Heart left ventricle (tissue), 16 donors: ENCODE measurements around the gene GDF2. TPM values are rescaled to one million over a fixed set of nuclear protein-coding genes. Genes with fewer than 3 reads are reported as not detected.

Experiments
- ATAC-seq, 4 donors: fragments of 200-7000 bp; cut with Tn5 transposase; one replicate each; pipeline ENCODE4 v1.9.1; 2020 to 2022; ENCODE audit warnings: moderate library complexity in 4 of 4, mild to moderate bottlenecking in 3 of 4, moderate number of reproducible peaks in 1 of 4
- DNase-seq, 5 donors: peaks; one replicate each; pipeline ENCODE4 v3.0.0-alpha.2; 2020
- H3K27ac ChIP-seq, 12 donors: fragments of 200-600 bp; sonication (generic) in 4 of 12; one replicate each; pipeline versions ENCODE4 v1.5.0 to v1.8.0; 2016 to 2022; ENCODE audit warnings: mild to moderate bottlenecking in 2 of 12
- H3K27me3 ChIP-seq, 9 donors: fragments of 200-600 bp; sonication (generic) in 2 of 9; one replicate each; pipeline versions ENCODE4 v1.5.1 to v1.8.0; 2016 to 2022; ENCODE audit warnings: mild to moderate bottlenecking in 3 of 9
- H3K36me3 ChIP-seq, 9 donors: fragments of 200-600 bp; sonication (generic) in 2 of 9; one replicate each; pipeline versions ENCODE4 v1.5.0 to v1.8.0; 2018 to 2022; ENCODE audit warnings: mild to moderate bottlenecking in 2 of 9
- H3K4me1 ChIP-seq, 12 donors: fragments of 200-600 bp; sonication (generic) in 4 of 12; one replicate each; pipeline versions ENCODE4 v1.5.0 to v1.8.0; 2016 to 2022; ENCODE audit warnings: mild to moderate bottlenecking in 3 of 12
- H3K4me3 ChIP-seq, 12 donors: fragments of 200-600 bp; sonication (generic) in 4 of 12; one replicate each; pipeline versions ENCODE4 v1.5.0 to v1.8.0; 2017 to 2022; ENCODE audit warnings: mild to moderate bottlenecking in 9 of 12, moderate library complexity in 4 of 12
- H3K9me3 ChIP-seq, 12 donors: fragments of 200-600 bp; sonication (generic) in 4 of 12; one replicate each; pipeline versions ENCODE4 v1.5.0 to v1.8.0; 2016 to 2022; ENCODE audit warnings: mild to moderate bottlenecking in 1 of 12
- POLR2A ChIP-seq, 2 donors: fragments of 450-650 bp; IDR thresholded peaks; one replicate each; pipeline ENCODE4 v1.6.1; 2017; ENCODE audit warnings: antibody characterized with exemption in 2 of 2, mild to moderate bottlenecking in 2 of 2, moderate library complexity in 2 of 2
- WGBS, 4 donors: extraction: QIAGEN DNeasy Blood & Tissue Kit in 2 of 4; methylation state at CpG; one replicate each; pipeline versions ENCODE4 v1.1.5 to v1.1.7; 2013 to 2018; 5-methylcytosine and 5-hydroxymethylcytosine counted together
- intact Hi-C, 10 donors: fragments of 100-400 bp; cut with DNase I; formaldehyde crosslinking; loops; one replicate each; pipeline versions ENCODE4 v1.11.1 to v1.14.2; 2022
- polyA plus RNA-seq, 2 donors: library from polyadenylated mRNA; stranded (reverse); fragments of 200-250 nt; gene quantifications; one replicate each; pipeline ENCODE4 v1.2.3, GENCODE V29; 2013
- total RNA-seq, 9 donors: library from RNA; depleted of rRNA in 2 of 9; stranded (reverse); fragments of >200 nt in 2 of 9; fragmentation: NEBNext Ultra II Directional in 3 of 9; extraction: Animal tissue kit (Norgen Biotek cat#: 25700) in 3 of 9; gene quantifications; one replicate each; pipeline versions ENCODE4 v1.1.0 to v1.2.4, GENCODE V29; 2016 to 2023
- TF ChIP-seq, protein P1 (sequence below), 12 donors: fragments of 200-600 bp; sonication (generic) in 4 of 12; IDR thresholded peaks; one replicate each; pipeline versions ENCODE4 v1.5.0 to v1.8.0; 2018 to 2022; ENCODE audit warnings: antibody characterized with exemption in 12 of 12, mild to moderate bottlenecking in 5 of 12
- donor health status: ischemic (EF 13 %, LVEDD 7.1; RV severe dilation, severe dysfunction).
- donor health status: healthy with polysubstance abuse.
- donor health status: DM: no; HTN: yes; CAD: no.
- donor health status: DM: no; HTN: no; CAD: no.
- donor health status: ischemic (EF 25% LVEDD 6.9; RV normal size, moderate dysfunction).
- donor health status: ischemic (EF 25% LVEDD 5.7; RV mildly dilated, moderate dysfunction).
- donor health status: healthy.
- donor health status: DM: yes; HTN: yes; CAD: no.
- donor health status: ischemic (EF 35%, LVEDD 5.7; RV mildly dilated, moderate dysfunction).
- donor health status: nonischemic (EF 11% LVEDD 7.7; RV severe dilation, severe dysfunction).
- donor health status: DM: yes; HTN: yes; CAD: no.
- donor health status: PGD.
- donor health status: ischemic (EF 29% LVEDD 5.4; RV normal size, mild dysfunction).
- donor health status: nonischemic (EF 23%, LVEDD 6.1; RV moderate dilation, normal function).

GDF2 gene
- total and polyA plus RNA-seq, 11 donors = not detected

DNA sequence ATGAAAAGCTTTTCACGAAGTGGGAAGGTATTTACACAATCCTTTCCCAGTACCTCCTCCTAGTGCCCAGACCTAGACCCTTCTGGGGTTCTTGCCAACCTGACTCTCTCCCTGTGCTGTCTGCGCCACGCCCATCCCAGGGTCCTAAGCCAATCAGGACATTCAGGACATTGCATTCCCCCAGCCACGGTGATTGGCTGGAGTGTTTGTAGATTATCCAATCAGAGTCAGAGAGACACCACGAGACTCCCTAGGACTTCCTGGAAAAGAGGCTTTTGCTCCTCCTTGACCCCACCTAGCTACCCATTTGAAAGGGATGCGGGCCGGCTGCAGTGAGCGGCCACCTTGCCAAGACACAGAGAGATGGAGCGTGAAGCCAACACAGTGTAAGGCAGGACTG lies 3.5 kb upstream of the GDF2 start:
- H3K4me3 ChIP-seq = no peak overlapping the region
- 57 to 92% (median 85%) methylated on average over 9 of the region's 9 CpGs for WGBS, 4 donors
- peaks cover 0 to 16% (median 0%) of the 10 kb centered on the region in 9 donors for H3K27me3 ChIP-seq
- H3K36me3 ChIP-seq = no peaks in the 10 kb centered on the region
- no peaks in the 10 kb centered on the region for H3K9me3 ChIP-seq
- DNase-seq (no peak), ATAC-seq (no peak)
- peaks cover 0 to 5% (median 0%) of the 10 kb centered on the region in 12 donors for H3K4me1 ChIP-seq
- intact Hi-C loops = loop anchor here in 3 of 10 donors (5.0 to 10.0 kb wide), 3 partner anchors 271 to 324 kb away; no protein-coding TSS in a partner anchor
- TF ChIP-seq, protein P1, sequence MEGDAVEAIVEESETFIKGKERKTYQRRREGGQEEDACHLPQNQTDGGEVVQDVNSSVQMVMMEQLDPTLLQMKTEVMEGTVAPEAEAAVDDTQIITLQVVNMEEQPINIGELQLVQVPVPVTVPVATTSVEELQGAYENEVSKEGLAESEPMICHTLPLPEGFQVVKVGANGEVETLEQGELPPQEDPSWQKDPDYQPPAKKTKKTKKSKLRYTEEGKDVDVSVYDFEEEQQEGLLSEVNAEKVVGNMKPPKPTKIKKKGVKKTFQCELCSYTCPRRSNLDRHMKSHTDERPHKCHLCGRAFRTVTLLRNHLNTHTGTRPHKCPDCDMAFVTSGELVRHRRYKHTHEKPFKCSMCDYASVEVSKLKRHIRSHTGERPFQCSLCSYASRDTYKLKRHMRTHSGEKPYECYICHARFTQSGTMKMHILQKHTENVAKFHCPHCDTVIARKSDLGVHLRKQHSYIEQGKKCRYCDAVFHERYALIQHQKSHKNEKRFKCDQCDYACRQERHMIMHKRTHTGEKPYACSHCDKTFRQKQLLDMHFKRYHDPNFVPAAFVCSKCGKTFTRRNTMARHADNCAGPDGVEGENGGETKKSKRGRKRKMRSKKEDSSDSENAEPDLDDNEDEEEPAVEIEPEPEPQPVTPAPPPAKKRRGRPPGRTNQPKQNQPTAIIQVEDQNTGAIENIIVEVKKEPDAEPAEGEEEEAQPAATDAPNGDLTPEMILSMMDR (IDR thresholded peaks at IDR 0.05) = no peak
- TF ChIP-seq POLR2A (IDR thresholded peaks at IDR 0.05) = no peak
- H3K27ac ChIP-seq = no peak overlapping the region

DNA sequence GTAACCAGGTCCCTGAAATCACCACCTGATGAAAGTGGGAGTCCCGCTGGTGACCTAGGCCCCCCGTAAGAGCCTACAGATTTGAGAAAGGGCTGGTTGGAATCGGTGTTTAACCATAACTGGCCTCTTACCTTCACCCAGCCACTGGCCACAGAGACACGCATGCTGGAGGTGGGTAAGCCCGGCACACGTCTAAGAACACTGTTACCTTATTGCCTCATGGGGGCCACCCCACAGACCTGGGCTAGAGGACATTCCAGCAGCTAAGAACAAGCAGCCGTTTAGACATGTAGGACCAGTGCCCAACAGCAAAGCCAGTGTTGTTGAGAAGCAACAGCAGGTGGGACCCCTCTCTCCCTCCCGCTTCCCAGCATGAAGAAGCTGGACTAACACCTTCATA lies 2.5 kb upstream of the GDF2 start:
- TF ChIP-seq, protein P1 (IDR thresholded peaks at IDR 0.05) = no peak
- TF ChIP-seq POLR2A (IDR thresholded peaks at IDR 0.05) = no peak
- H3K27ac ChIP-seq = no peak overlapping the region
- intact Hi-C loops = loop anchor here in 3 of 10 donors (5.0 to 10.0 kb wide), 3 partner anchors 272 to 325 kb away; no protein-coding TSS in a partner anchor
- ATAC-seq = no peak
- peaks cover 0 to 5% (median 0%) of the 10 kb centered on the region in 12 donors for H3K4me1 ChIP-seq
- peaks cover 0 to 16% (median 0%) of the 10 kb centered on the region in 9 donors for H3K27me3 ChIP-seq
- H3K4me3 ChIP-seq = no peak overlapping the region
- DNase-seq = no peak
- H3K36me3 ChIP-seq = no peaks in the 10 kb centered on the region
- H3K9me3 ChIP-seq = no peaks in the 10 kb centered on the region
- WGBS, 4 donors = 74 to 94% (median 90%) methylated on average over 8 of the region's 8 CpGs

DNA sequence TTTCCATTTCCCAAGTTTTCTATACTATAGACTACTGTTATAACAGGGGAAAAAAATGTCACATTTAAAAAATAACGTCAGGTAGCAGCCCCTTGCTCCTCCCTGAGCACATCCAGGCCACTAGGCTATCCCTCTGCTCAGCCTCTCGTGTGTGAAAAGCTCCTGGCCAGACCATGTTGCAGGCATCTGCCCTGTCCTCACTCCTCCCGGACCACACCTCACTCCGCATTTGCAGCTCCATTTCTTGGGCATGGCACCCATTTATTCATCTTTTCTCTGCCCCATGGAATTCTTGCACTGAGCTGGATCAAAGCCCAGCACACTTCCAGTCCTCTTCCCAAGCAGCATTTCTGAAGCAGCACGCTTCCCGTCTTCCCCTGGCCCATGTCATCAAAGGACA lies 1.4 kb upstream of the GDF2 start:
- WGBS, 4 donors = 31 to 54% (median 44%) methylated on average over 6 of the region's 6 CpGs
- TF ChIP-seq, protein P1 (IDR thresholded peaks at IDR 0.05) = no peak
- no peak for TF ChIP-seq POLR2A (IDR thresholded peaks at IDR 0.05)
- intact Hi-C loops = no loop called here

DNA sequence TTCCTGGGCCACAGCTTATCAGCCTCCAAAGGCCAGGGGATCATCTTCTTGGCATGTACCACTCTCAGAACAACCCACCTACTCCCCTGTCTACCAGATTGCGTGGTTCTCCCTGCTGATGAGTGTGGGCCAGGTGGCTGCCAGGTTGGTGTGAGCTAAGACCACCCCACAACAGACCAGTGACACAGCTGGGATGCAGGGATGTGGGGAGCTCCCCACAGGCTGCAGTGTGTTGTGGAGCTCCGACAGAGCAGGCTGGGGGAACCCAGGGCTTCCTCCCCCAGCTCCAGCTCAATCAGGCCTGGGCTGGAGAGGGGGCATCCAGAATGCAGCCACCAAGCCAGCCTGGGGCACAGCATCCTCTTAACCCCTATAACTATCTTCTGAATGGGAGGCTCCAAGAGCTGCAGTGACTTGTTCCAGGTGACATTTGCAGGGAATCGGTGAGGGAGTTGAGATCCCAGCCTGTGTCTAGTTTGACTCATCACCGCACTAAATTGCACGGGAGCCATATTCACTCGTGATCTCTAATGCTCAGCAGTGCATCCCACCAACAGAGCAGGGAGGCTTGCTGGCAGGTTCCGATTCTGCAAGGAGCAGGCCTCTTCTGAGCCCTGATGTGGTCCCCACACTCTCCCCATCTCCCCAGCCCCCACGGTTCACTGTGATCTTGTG lies 596 bp upstream of the GDF2 start:
- Histone ChIP-seq H3K4me1 (peaks cover 0 to 8% (median 0%) of the 10 kb centered on the region in 12 donors), H3K36me3 (no peaks in the 10 kb centered on the region), H3K27me3 (peaks cover 0 to 16% (median 0%) of the 10 kb centered on the region in 9 donors), H3K9me3 (no peaks in the 10 kb centered on the region), H3K27ac (no peak overlapping the region), H3K4me3 (no peak overlapping the region)
- DNase-seq (no peak), ATAC-seq (peak in 1 of 4 donors; percentile 6)
- intact Hi-C loops = no loop called here
- WGBS, 4 donors = 64 to 78% (median 76%) methylated on average over 5 to 8 of the region's 8 CpGs
- TF ChIP-seq, protein P1 (IDR thresholded peaks at IDR 0.05) = no peak
- TF ChIP-seq POLR2A (IDR thresholded peaks at IDR 0.05) = no peak

More for the DNA sequence above, 1.4 kb upstream of the GDF2 start:
- no peak for ATAC-seq
- DNase-seq = no peak
- peaks cover 0 to 16% (median 0%) of the 10 kb centered on the region in 9 donors for H3K27me3 ChIP-seq
- H3K4me1 ChIP-seq = peaks cover 0 to 5% (median 0%) of the 10 kb centered on the region in 12 donors
- no peaks in the 10 kb centered on the region for H3K9me3 ChIP-seq
- no peak overlapping the region for H3K27ac ChIP-seq
- H3K4me3 ChIP-seq = no peak overlapping the region
- no peaks in the 10 kb centered on the region for H3K36me3 ChIP-seq
